T-helper 2 cell treated with Interferon-gamma antibody and Interleukin-4, amounts not matched to agents 5 μg/mL and 100 μg/mL, for 36 hours (primary cell): ENCODE measurements around the gene MTHFD2L.
A peak's percentile ranks its signal among the peaks of the same experiment; 100 is the strongest.
"Not testable (repeated sequence)": the region's sequence is repeated elsewhere in the genome, so short reads cannot be mapped to it uniquely, and the experiment has no call there.

ENCODE experiments used
- DNase-seq: peaks from one replicate; pipeline ENCODE4 v3.0.0; 2021; ENCODE audit warnings: low spot score
- H3K27ac Mint-ChIP-seq: one replicate; pipeline ENCODE4 v1.8.0; 2021; ENCODE audit warnings: mild to moderate bottlenecking, mixed read lengths
- H3K27me3 Mint-ChIP-seq: one replicate; pipeline ENCODE4 v1.8.0; 2021; ENCODE audit warnings: low read depth, mixed read lengths
- H3K36me3 Mint-ChIP-seq: one replicate; pipeline ENCODE4 v1.8.0; 2021; ENCODE audit warnings: low read depth, mixed read lengths
- H3K4me1 Mint-ChIP-seq: one replicate; pipeline ENCODE4 v1.8.0; 2021; ENCODE audit warnings: low read depth, mixed read lengths
- H3K4me3 Mint-ChIP-seq: one replicate; pipeline ENCODE4 v1.8.0; 2022; ENCODE audit warnings: mild to moderate bottlenecking, moderate library complexity, mixed read lengths
- H3K9me3 Mint-ChIP-seq: one replicate; pipeline ENCODE4 v1.8.0; 2021; ENCODE audit warnings: mixed read lengths

MTHFD2L gene

GRCh38 chr4:74121643-74122579 lies 36.0 kb upstream of the MTHFD2L start:
- H3K9me3 Mint-ChIP-seq, result no peaks in the 10 kb centered on the region
- H3K4me3 Mint-ChIP-seq, result no peak overlapping the region
- H3K36me3 Mint-ChIP-seq, result no peaks in the 10 kb centered on the region
- H3K27me3 Mint-ChIP-seq, result no peaks in the 10 kb centered on the region
- no peaks in the 10 kb centered on the region for H3K4me1 Mint-ChIP-seq
- no peak for DNase-seq
- H3K27ac Mint-ChIP-seq, result no peak overlapping the region

- no peak overlapping the region for H3K4me3 Mint-ChIP-seq
- H3K36me3 Mint-ChIP-seq, result no peaks in the 10 kb centered on the region
- DNase-seq, result no peak
- H3K27me3 Mint-ChIP-seq, result no peaks in the 10 kb centered on the region
- H3K27ac Mint-ChIP-seq, result no peak overlapping the region
- H3K4me1 Mint-ChIP-seq, result no peaks in the 10 kb centered on the region
- H3K9me3 Mint-ChIP-seq, result no peaks in the 10 kb centered on the region
Measured at GRCh38 chr4:74123065-74123728, 34.7 kb upstream of the MTHFD2L start.

GRCh38 chr4:74125029-74125428 lies 32.9 kb upstream of the MTHFD2L start:
- DNase-seq, result no peak
- Mint-ChIP-seq H3K27ac (no peak overlapping the region), H3K27me3 (no peaks in the 10 kb centered on the region), H3K4me1 (no peaks in the 10 kb centered on the region), H3K4me3 (no peak overlapping the region), H3K36me3 (no peaks in the 10 kb centered on the region), H3K9me3 (no peaks in the 10 kb centered on the region)

GRCh38 chr4:74127745-74128144 lies 30.2 kb upstream of the MTHFD2L start:
- no peaks in the 10 kb centered on the region for H3K36me3 Mint-ChIP-seq
- no peaks in the 10 kb centered on the region for H3K9me3 Mint-ChIP-seq
- no peaks in the 10 kb centered on the region for H3K4me1 Mint-ChIP-seq
- H3K27ac Mint-ChIP-seq, result no peak overlapping the region
- H3K27me3 Mint-ChIP-seq, result no peaks in the 10 kb centered on the region
- no peak for DNase-seq
- H3K4me3 Mint-ChIP-seq, result no peak overlapping the region

- not testable (repeated sequence) for H3K4me1 Mint-ChIP-seq
Measured at GRCh38 chr4:74130843-74131242, 27.1 kb upstream of the MTHFD2L start.

GRCh38 chr4:74132188-74132587 lies 25.7 kb upstream of the MTHFD2L start:
- H3K9me3 Mint-ChIP-seq, DNase-seq, H3K4me1 Mint-ChIP-seq, H3K4me3 Mint-ChIP-seq, H3K27ac Mint-ChIP-seq, H3K36me3 Mint-ChIP-seq: not testable (repeated sequence)
- peaks cover 15% of the 10 kb centered on the region for H3K27me3 Mint-ChIP-seq

More at GRCh38 chr4:74130843-74131242, 27.1 kb upstream of the MTHFD2L start:
- DNase-seq, H3K4me3 Mint-ChIP-seq, H3K27ac Mint-ChIP-seq, H3K9me3 Mint-ChIP-seq, H3K27me3 Mint-ChIP-seq, H3K36me3 Mint-ChIP-seq: not testable (repeated sequence)

- Mint-ChIP-seq H3K27ac (no peak overlapping the region), H3K27me3 (peaks cover 17% of the 10 kb centered on the region), H3K36me3 (no peaks in the 10 kb centered on the region), H3K9me3 (no peaks in the 10 kb centered on the region), H3K4me1 (no peaks in the 10 kb centered on the region), H3K4me3 (no peak overlapping the region)
- DNase-seq, result no peak
Measured at GRCh38 chr4:74132944-74133343, 25.0 kb upstream of the MTHFD2L start.

- Mint-ChIP-seq H3K27me3 (peaks cover 18% of the 10 kb centered on the region), H3K4me3 (no peak overlapping the region), H3K4me1 (no peaks in the 10 kb centered on the region), H3K36me3 (no peaks in the 10 kb centered on the region), H3K27ac (no peak overlapping the region), H3K9me3 (no peaks in the 10 kb centered on the region)
- DNase-seq, result peak; percentile 34
Measured at GRCh38 chr4:74133786-74134499, 24.0 kb upstream of the MTHFD2L start.

GRCh38 chr4:74134500-74134852 lies 23.4 kb upstream of the MTHFD2L start:
- H3K4me3 Mint-ChIP-seq, result no peak overlapping the region
- H3K27me3 Mint-ChIP-seq, result peaks cover 20% of the 10 kb centered on the region
- no peaks in the 10 kb centered on the region for H3K36me3 Mint-ChIP-seq
- no peak for DNase-seq
- H3K27ac Mint-ChIP-seq, result no peak overlapping the region
- no peaks in the 10 kb centered on the region for H3K4me1 Mint-ChIP-seq
- no peaks in the 10 kb centered on the region for H3K9me3 Mint-ChIP-seq

- DNase-seq, result no peak
- no peaks in the 10 kb centered on the region for H3K4me1 Mint-ChIP-seq
- no peaks in the 10 kb centered on the region for H3K36me3 Mint-ChIP-seq
- H3K9me3 Mint-ChIP-seq, result no peaks in the 10 kb centered on the region
- H3K27me3 Mint-ChIP-seq, result peaks cover 44% of the 10 kb centered on the region
- H3K27ac Mint-ChIP-seq, result no peak overlapping the region
- no peak overlapping the region for H3K4me3 Mint-ChIP-seq
Measured at GRCh38 chr4:74146581-74147129, 11.3 kb upstream of the MTHFD2L start.

- no peaks in the 10 kb centered on the region for H3K4me1 Mint-ChIP-seq
- DNase-seq, result no peak
- H3K27me3 Mint-ChIP-seq, result peaks cover 46% of the 10 kb centered on the region
- no peak overlapping the region for H3K27ac Mint-ChIP-seq
- H3K36me3 Mint-ChIP-seq, result no peaks in the 10 kb centered on the region
- H3K4me3 Mint-ChIP-seq, result no peak overlapping the region
- no peaks in the 10 kb centered on the region for H3K9me3 Mint-ChIP-seq
Measured at GRCh38 chr4:74148205-74148604, 9.7 kb upstream of the MTHFD2L start.

- Mint-ChIP-seq H3K27ac (no peak overlapping the region), H3K4me1 (peaks cover 2% of the 10 kb centered on the region), H3K9me3 (no peaks in the 10 kb centered on the region), H3K4me3 (no peak overlapping the region), H3K36me3 (no peaks in the 10 kb centered on the region), H3K27me3 (peaks cover 39% of the 10 kb centered on the region)
- DNase-seq, result no peak
Measured at GRCh38 chr4:74152836-74153235, 5.1 kb upstream of the MTHFD2L start.

GRCh38 chr4:74156521-74156920 lies 1.4 kb upstream of the MTHFD2L start:
- Mint-ChIP-seq H3K4me1 (peaks cover 17% of the 10 kb centered on the region), H3K27ac (no peak overlapping the region), H3K36me3 (peaks cover 9% of the 10 kb centered on the region), H3K27me3 (peaks cover 29% of the 10 kb centered on the region), H3K4me3 (peak overlapping the region; percentile 82), H3K9me3 (no peaks in the 10 kb centered on the region)
- DNase-seq, result no peak

GRCh38 chr4:74157154-74157553 lies 764 bp upstream of the MTHFD2L start:
- peaks cover 19% of the 10 kb centered on the region for H3K4me1 Mint-ChIP-seq
- no peak overlapping the region for H3K27ac Mint-ChIP-seq
- no peak for DNase-seq
- H3K4me3 Mint-ChIP-seq, result peak overlapping the region; percentile 82
- peaks cover 29% of the 10 kb centered on the region for H3K27me3 Mint-ChIP-seq
- peaks cover 14% of the 10 kb centered on the region for H3K36me3 Mint-ChIP-seq
- H3K9me3 Mint-ChIP-seq, result no peaks in the 10 kb centered on the region
